Sigmoid colon (tissue), 7 donors: ENCODE results near the gene DDA1. TPM values are rescaled to one million over a fixed set of nuclear protein-coding genes. Genes with fewer than 3 reads are reported as not detected.

ENCODE experiments used
- DNase-seq: peaks from one replicate; pipeline ENCODE4 v3.0.0-alpha.2; 2019
- H3K27ac ChIP-seq, 4 donors: fragments of 200-600 bp; sonication (generic); one replicate each; pipeline ENCODE4 v1.5.1; 2016 to 2019; ENCODE audit warnings: mild to moderate bottlenecking in 1 of 4
- H3K27me3 ChIP-seq, 3 donors: fragments of 200-600 bp; sonication (generic); one replicate each; pipeline ENCODE4 v1.5.1; 2019; ENCODE audit warnings: mild to moderate bottlenecking in 1 of 3
- H3K36me3 ChIP-seq, 4 donors: fragments of 200-600 bp; sonication (generic); one replicate each; pipeline ENCODE4 v1.5.1; 2016 to 2019
- H3K4me1 ChIP-seq, 4 donors: fragments of 200-600 bp; sonication (generic); one replicate each; pipeline ENCODE4 v1.5.1; 2017 to 2019
- H3K4me3 ChIP-seq, 4 donors: fragments of 200-600 bp; sonication (generic); one replicate each; pipeline ENCODE4 v1.5.1; 2017 to 2019; ENCODE audit warnings: mild to moderate bottlenecking in 2 of 4, moderate library complexity in 1 of 4
- H3K9me3 ChIP-seq, 4 donors: fragments of 200-600 bp in 3 of 4; sonication (generic) in 3 of 4; one replicate each; pipeline versions ENCODE4 v1.5.1 to v1.6.1; 2013 to 2019
- CTCF ChIP-seq, 4 experiments: fragments of 450-650 bp in 3 of 4; fragments of 200-600 bp in 1 of 4; IDR thresholded peaks; one replicate each; pipeline ENCODE4 v1.5.1; 2016 to 2019; ENCODE audit warnings: antibody characterized with exemption in 4 of 4, mild to moderate bottlenecking in 3 of 4, moderate library complexity in 2 of 4
- EP300 ChIP-seq, 4 donors: sonication (generic); formaldehyde crosslinking; IDR thresholded peaks; one replicate each; pipeline ENCODE4 v1.6.1; 2017; ENCODE audit warnings: antibody characterized with exemption in 4 of 4
- POLR2A ChIP-seq, 2 donors: fragments of 450-650 bp; IDR thresholded peaks; one replicate each; pipeline ENCODE4 v1.6.1; 2016; ENCODE audit warnings: antibody characterized with exemption in 2 of 2, mild to moderate bottlenecking in 2 of 2, moderate library complexity in 2 of 2
- POLR2AphosphoS5 ChIP-seq, 4 donors: sonication (generic); formaldehyde crosslinking; IDR thresholded peaks; one replicate each; pipeline ENCODE4 v1.6.1; 2017; ENCODE audit warnings: antibody characterized with exemption in 4 of 4
- WGBS, 2 donors: extraction: QIAGEN DNeasy Blood & Tissue Kit; methylation state at CpG; one replicate each; pipeline ENCODE4 v1.1.7; 2013; 5-methylcytosine and 5-hydroxymethylcytosine counted together
- intact Hi-C: fragments of 100-400 bp; cut with DNase I; formaldehyde crosslinking; loops from one replicate; pipeline ENCODE4 v1.15.1; 2023
- polyA plus RNA-seq, 3 donors: library from polyadenylated mRNA; stranded (reverse); fragments of 200-250 nt; gene quantifications; one replicate each; pipeline ENCODE4 v1.2.3, GENCODE V29; 2013
- total RNA-seq, 4 donors: library from RNA; depleted of rRNA; stranded (reverse); fragments of >200 nt; gene quantifications; one replicate each; pipeline ENCODE4 v1.1.0, GENCODE V29; 2016
- donor health status: healthy with polysubstance abuse.
- donor health status: Bipolar disorder and iron deficiency.
- donor health status: healthy.

DDA1 gene
- total and polyA plus RNA-seq, 7 donors: 6.1 to 101 (median 10.3) TPM

GRCh38 chr19:17296976-17297375, 12.4 kb upstream of the DDA1 start:
- intact Hi-C loops: no loop called here
- H3K36me3 ChIP-seq: peaks cover 0 to 39% (median 8%) of the 10 kb centered on the region in 4 donors
- H3K4me1 ChIP-seq: peaks cover 0 to 24% (median 12%) of the 10 kb centered on the region in 4 donors
- no peaks in the 10 kb centered on the region for H3K27me3 ChIP-seq
- no peak overlapping the region for H3K4me3 ChIP-seq
- 94% methylated on average over 6 of the region's 6 CpGs for WGBS, 2 donors
- peaks cover 0 to 3% (median 0%) of the 10 kb centered on the region in 4 donors for H3K9me3 ChIP-seq
- no peak for DNase-seq
- no peak for TF ChIP-seq POLR2A (IDR thresholded peaks at IDR 0.05)
- TF ChIP-seq CTCF (IDR thresholded peaks at IDR 0.05): no peak
- no peak overlapping the region for H3K27ac ChIP-seq

- H3K27ac ChIP-seq: no peak overlapping the region
- intact Hi-C loops: no loop called here
- no peak for TF ChIP-seq POLR2AphosphoS5 (IDR thresholded peaks at IDR 0.05)
- H3K27me3 ChIP-seq: no peaks in the 10 kb centered on the region
- peaks cover 0 to 43% (median 37%) of the 10 kb centered on the region in 4 donors for H3K4me1 ChIP-seq
- peaks cover 0 to 31% (median 5%) of the 10 kb centered on the region in 4 donors for H3K36me3 ChIP-seq
- no peak for DNase-seq
- WGBS, 2 donors: 96 to 97% methylated on average over 51 of the region's 51 CpGs
- H3K9me3 ChIP-seq: peaks cover 0 to 3% (median 0%) of the 10 kb centered on the region in 4 donors
- no peak overlapping the region for H3K4me3 ChIP-seq
Measured at GRCh38 chr19:17300992-17301619, 8.3 kb upstream of the DDA1 start.

- WGBS, 2 donors: 17 to 29% methylated on average over 29 of the region's 29 CpGs
- H3K4me3 ChIP-seq: peak overlapping the region; percentile 60 to 98 (median 68)
- H3K27ac ChIP-seq: peak overlapping the region; percentile 92 to 97 (median 94)
- TF ChIP-seq POLR2A (IDR thresholded peaks at IDR 0.05) (no peak), POLR2AphosphoS5 (IDR thresholded peaks at IDR 0.05) (no peak), EP300 (IDR thresholded peaks at IDR 0.05) (no peak), CTCF (IDR thresholded peaks at IDR 0.05) (no peak)
- peaks cover 0 to 22% (median 5%) of the 10 kb centered on the region in 4 donors for H3K36me3 ChIP-seq
- H3K4me1 ChIP-seq: peaks cover 0 to 58% (median 51%) of the 10 kb centered on the region in 4 donors
- no peak for DNase-seq
- intact Hi-C loops: no loop called here
- peaks cover 0 to 3% (median 0%) of the 10 kb centered on the region in 4 donors for H3K9me3 ChIP-seq
- no peaks in the 10 kb centered on the region for H3K27me3 ChIP-seq
Measured at GRCh38 chr19:17302391-17303166, 6.8 kb upstream of the DDA1 start.

- peak; percentile 99 for DNase-seq
- H3K9me3 ChIP-seq: peaks cover 0 to under 1% (median 0%) of the 10 kb centered on the region in 4 donors
- H3K4me3 ChIP-seq: peak within 1 kb of the TSS; percentile 60 to 98 (median 68)
- peaks cover 0 to 61% (median 51%) of the 10 kb centered on the region in 4 donors for H3K4me1 ChIP-seq
- intact Hi-C loops: no loop called here
- TF ChIP-seq POLR2A (IDR thresholded peaks at IDR 0.05): peak; percentile 29 to 47
- TF ChIP-seq CTCF (IDR thresholded peaks at IDR 0.05): peak; percentile 75 to 91 (median 86)
- no peak for TF ChIP-seq EP300 (IDR thresholded peaks at IDR 0.05)
- peak; percentile 43 to 81 (median 78) for TF ChIP-seq POLR2AphosphoS5 (IDR thresholded peaks at IDR 0.05)
- no peaks in the 10 kb centered on the region for H3K27me3 ChIP-seq
- WGBS, 2 donors: 2% methylated on average over 52 of the region's 52 CpGs
- H3K27ac ChIP-seq: peak within 1 kb of the TSS; percentile 92 to 97 (median 94)
- H3K36me3 ChIP-seq: peaks cover 0 to 16% (median 3%) of the 10 kb centered on the region in 4 donors
Measured at GRCh38 chr19:17303167-17303939, 6.0 kb upstream of the DDA1 start, which contains the start of gene ABHD8. Gene ABHD8 (minus strand): TSS chr19:17303425. CDS start chr19:17301616, 1,809 bp downstream.
